HG03354 (cell line): Measurements from ENCODE around the gene FEN1.

Source experiments
- ATAC-seq: cut with Tn5 transposase; IDR thresholded peaks from one replicate; pipeline ENCODE4 v1.9.1; 2021; ENCODE audit warnings: mild to moderate bottlenecking; ENCODE audit not compliant: unreplicated experiment, poor library complexity, severe bottlenecking

Gene FEN1

DNA sequence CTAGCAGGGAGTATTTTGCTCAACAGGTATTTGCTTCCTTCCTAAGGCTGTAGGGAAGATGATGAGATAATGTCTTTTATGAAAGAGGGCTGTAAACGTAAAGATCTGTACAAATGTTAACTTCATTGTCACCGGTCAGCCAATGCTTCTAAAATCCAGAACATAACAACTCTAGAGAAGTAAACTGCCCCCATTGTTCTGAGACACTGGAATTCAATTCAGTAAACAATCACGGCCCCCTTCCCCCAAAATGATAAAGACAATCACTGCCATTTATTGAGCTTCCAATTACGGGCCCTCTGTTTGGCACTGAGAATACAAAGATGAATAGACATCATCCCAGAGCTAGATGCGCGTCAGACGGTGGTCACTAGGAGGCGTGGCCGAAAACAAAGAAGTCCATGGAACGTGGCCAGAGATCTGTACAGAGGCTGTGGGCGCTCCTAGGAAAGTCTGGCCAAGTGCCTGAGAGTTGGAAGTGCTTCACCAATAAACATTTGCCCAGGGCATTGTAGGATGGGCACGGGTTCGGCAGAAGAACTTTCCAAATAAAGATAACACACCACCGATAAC is 888 bp upstream of the FEN1 start:
- ATAC-seq, result peak; percentile 32

DNA sequence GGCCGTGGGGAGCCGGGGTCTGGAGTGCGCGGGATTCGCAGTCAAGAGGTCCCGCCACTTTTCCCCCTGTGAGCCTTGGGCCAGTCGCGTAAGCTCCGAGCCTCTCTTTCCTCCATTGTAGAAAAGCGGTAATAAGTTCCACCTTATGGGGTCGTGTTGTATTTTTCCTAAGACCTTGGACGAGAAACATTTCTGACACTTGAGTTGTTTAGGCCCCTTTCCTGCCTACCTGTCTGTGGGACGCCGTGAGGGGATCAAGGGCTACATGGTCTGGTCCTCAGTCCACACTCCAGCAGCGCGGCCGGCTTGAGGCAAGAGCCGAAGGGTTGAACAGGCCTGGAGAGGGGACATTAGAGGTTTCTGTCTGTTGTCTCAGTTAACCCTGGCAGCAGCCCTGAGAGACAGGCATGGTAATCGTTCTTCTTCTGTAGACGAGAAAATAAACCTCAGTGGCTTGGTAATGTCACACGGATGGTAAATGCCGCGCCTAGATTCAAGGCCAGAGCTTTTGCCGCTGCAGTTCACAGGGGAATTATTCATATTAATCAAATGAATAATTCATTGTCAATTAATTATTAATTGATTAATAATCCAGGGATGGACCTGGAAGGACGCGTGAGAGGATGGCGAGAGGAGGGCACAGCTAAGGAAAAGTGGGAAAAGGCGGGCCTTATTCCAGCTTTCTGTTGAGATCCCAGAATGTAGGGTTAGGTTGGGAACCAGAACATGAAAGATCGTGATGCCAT is 545 bp downstream of the FEN1 start:
- ATAC-seq, result peak; percentile 27

DNA sequence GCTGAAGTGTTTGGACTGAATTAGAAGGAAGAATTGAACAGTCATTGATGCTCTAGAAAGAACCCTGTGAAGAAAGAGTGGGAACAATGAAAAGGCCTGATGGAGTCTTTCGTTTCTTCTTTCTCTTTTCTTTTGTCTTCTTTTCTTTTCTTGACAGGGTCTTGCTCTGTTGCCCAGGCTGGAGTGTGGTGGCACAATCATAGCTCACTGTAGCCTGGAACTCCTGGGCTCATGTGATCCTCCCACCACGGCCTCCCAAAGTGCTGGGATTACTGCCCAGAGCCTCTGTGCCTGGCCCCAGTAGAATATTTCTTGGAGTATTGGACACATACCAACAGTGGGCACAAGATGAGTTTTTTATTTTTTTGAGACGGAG is 1.1 kb downstream of the FEN1 start:
- ATAC-seq, result no peak

DNA sequence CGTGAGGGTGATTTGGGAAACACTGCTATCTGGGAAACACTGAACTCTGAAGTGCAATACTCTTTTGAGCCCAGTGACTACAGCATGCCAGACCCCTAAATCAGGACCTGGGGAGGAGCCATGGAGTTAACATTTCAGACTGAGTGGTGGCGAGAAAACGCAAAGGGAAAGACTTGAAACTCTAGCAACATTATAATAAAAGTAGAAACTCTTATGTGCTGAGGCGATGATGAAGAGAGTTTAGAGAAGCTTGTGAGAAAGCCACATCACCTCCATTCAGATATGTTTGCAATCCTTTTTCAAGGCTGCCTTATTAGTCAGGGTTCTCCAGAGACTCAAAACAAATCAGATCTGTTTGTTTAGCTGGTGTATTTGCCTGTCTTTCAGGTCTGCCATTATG is 1.9 kb downstream of the FEN1 start:
- no peak for ATAC-seq

GRCh38 chr11:61795459-61795858 is 2.7 kb downstream of the FEN1 start:
- no peak for ATAC-seq

DNA sequence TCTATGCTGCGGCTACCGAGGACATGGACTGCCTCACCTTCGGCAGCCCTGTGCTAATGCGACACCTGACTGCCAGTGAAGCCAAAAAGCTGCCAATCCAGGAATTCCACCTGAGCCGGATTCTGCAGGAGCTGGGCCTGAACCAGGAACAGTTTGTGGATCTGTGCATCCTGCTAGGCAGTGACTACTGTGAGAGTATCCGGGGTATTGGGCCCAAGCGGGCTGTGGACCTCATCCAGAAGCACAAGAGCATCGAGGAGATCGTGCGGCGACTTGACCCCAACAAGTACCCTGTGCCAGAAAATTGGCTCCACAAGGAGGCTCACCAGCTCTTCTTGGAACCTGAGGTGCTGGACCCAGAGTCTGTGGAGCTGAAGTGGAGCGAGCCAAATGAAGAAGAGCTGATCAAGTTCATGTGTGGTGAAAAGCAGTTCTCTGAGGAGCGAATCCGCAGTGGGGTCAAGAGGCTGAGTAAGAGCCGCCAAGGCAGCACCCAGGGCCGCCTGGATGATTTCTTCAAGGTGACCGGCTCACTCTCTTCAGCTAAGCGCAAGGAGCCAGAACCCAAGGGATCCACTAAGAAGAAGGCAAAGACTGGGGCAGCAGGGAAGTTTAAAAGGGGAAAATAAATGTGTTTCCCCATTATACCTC is 3.3 kb downstream of the FEN1 start:
- no peak for ATAC-seq

- ATAC-seq, result no peak
Observed at GRCh38 chr11:61797263-61797944, 4.7 kb downstream of the FEN1 start.

- ATAC-seq, result no peak
Observed at GRCh38 chr11:61799665-61800284, 7.1 kb downstream of the FEN1 start.

DNA sequence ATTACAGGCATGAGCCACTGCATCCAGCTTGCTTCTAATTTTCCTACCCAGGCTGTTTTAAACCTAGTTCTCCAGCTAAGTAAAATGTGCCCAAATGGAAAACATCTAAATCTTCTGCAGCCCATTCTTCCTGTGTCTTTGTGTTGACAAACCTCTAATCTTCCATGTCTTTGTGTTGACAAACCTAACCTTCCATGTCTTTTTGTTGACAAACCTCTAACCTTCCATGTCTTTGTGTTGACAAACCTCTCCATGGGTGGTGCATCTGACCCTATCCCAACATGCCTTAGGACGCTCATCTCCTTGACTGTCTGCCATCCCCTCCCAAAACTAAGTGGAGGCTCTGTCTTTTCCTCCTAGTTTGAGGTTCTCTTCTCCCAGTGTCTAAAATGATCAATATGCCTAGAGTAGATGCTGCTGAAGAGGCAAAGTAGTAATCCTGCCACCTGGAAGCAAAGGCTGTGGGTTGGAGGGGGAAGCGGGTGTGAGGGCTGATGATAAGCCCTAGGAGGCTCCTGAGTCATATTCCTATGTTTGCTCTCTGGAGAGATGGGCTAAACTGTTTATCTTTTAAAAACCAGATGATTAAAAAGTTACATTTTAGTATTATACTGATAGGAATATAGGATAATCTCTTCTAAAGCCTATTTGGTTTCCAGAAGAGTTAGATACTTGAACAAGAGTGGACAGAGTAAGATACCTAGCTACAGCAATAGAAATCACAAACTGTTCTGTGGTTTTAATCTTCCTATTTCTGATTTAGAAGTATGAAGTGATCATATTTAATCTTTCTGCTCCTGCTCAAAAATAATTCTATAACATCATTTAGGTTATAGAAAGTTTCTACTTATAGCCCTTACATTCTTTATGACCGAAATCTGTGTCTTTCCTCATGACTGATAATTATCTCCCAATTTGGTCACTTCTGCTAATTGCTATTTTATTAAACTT is 7.9 kb downstream of the FEN1 start:
- ATAC-seq, result no peak

- no peak for ATAC-seq
Observed at GRCh38 chr11:61802605-61803004, 9.9 kb downstream of the FEN1 start.

DNA sequence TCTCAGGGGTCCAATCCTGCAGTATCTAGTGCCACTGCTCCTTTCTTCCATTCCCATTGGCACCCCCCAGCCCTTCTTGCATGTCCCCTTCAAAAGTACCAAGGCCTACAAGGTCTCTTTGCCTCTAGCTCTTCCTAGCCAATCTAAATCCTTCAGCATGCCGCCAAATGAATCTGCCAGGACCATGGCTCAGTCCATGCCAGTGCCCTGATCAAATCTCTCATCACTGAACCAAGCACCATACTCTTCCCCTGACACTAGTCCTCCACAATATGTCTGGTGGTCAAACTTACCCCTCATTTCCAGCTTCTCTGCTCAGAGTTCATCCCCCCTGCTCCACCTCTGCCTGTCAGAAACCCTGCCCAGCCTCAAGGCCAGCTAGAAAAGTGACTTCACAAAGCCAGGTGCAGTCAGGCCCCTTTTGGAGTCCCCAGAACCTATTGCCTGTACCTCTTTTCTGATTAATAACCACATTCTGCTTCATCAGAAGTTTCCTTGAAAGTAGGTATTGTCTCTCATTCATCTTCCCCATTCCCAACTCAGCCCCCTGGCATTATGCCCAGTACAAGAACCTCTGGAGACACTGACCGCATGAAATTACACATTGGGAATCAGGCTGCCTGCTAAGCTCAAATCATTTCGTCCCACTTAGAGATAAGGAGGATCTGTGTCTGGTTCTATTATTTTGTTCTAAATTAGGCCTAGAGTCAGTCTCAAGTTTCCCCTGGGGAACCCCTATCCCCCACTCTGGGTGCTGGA is 11.4 kb downstream of the FEN1 start:
- ATAC-seq, result no peak

DNA sequence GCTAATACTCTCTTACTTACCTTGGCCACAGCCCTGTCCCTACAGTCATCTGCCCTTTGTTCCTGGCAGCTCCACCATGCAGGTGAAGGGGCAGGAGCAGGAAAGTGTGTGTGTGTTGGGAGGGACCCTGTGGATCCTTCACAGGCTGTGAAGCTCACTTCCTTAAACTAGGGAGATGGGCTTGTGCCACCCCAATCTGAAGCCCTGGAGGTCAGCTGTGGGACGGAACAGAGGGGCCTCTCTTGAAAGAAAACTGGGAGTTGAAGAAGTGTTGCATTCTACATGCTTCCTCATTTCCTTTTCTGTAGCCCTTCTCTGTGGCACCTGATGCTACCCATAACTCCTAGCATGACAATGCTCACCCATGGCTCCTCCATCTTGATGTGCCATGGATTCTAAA is 12.4 kb downstream of the FEN1 start:
- ATAC-seq, result no peak

- ATAC-seq, result no peak
Observed at GRCh38 chr11:61806785-61807184, 14.1 kb downstream of the FEN1 start.

DNA sequence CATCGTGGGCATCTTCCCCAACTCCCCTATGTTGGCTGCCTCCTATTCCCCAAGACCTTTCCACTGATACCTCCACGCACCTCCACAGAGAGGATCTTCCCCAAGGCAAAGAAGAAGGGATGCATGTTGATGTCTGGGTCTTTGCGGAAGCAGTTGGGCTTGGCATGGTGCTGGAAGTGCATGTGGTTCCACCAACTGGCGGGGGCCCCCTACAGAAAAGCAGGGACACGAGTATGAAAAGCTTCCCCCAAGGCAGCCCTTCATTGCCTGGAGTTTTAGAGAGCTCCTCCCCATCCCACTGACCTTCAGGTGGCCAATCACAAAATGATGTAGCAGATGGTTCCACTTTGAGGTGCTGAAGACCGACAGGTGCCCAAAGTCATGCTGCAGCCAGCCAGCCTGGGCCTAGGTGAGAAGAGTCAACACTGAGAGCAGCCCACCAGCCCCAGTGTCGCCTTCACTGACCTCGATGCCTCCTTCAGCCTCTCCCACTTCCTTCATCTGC is 18.0 kb downstream of the FEN1 start:
- no peak for ATAC-seq

GRCh38 chr11:61811831-61812230 is 19.1 kb downstream of the FEN1 start:
- no peak for ATAC-seq

GRCh38 chr11:61812736-61813411 is 20.2 kb downstream of the FEN1 start:
- no peak for ATAC-seq

- no peak for ATAC-seq
Observed at GRCh38 chr11:61814247-61814957, 21.7 kb downstream of the FEN1 start.
